GM13977 (cell line): ENCODE measurements around the gene PSAT1.

Source experiments
- DNase-seq: peaks from one replicate; pipeline ENCODE4 v3.0.0; 2012; ENCODE audit warnings: low spot score
- CTCF ChIP-seq: IDR thresholded peaks from 2 replicates; pipeline ENCODE4 v1.5.1; 2012; ENCODE audit warnings: mild to moderate bottlenecking, control low read depth; ENCODE audit not compliant: insufficient read depth; ENCODE audit errors: extremely low read depth, missing control alignments
- in situ Hi-C: fragments of 300-500 bp; cut with MboI; formaldehyde crosslinking; loops from one replicate; pipeline ENCODE4 v1.12.0; 2022; ENCODE audit warnings: low sequenced_read_pairs, low pct_unique_long_range_greater_than_20kb, mixed read lengths, inconsistent platforms; ENCODE audit not compliant: unreplicated experiment

PSAT1 gene

GRCh38 chr9:78348848-78349247 is 51.9 kb downstream of the PSAT1 start:
- TF ChIP-seq CTCF = no peak
- in situ Hi-C loops = no loop called here
- DNase-seq = no peak

GRCh38 chr9:78351816-78352215 is 54.9 kb downstream of the PSAT1 start:
- in situ Hi-C loops = loop anchor here (25.0 kb wide), 1 partner anchor 90 kb away; no protein-coding TSS in a partner anchor
- TF ChIP-seq CTCF = no peak
- no peak for DNase-seq

- TF ChIP-seq CTCF = no peak
- no peak for DNase-seq
- in situ Hi-C loops = loop anchor here (25.0 kb wide), 1 partner anchor 92 kb away; no protein-coding TSS in a partner anchor
Observed at GRCh38 chr9:78354324-78354973, 57.5 kb downstream of the PSAT1 start.

- no peak for DNase-seq
- in situ Hi-C loops = loop anchor here (25.0 kb wide), 1 partner anchor 93 kb away; no protein-coding TSS in a partner anchor
Observed at GRCh38 chr9:78354989-78355388, 58.1 kb downstream of the PSAT1 start.

GRCh38 chr9:78356634-78357033 is 59.7 kb downstream of the PSAT1 start:
- no peak for DNase-seq
- in situ Hi-C loops = loop anchor here (25.0 kb wide), 1 partner anchor 94 kb away; no protein-coding TSS in a partner anchor
- no peak for TF ChIP-seq CTCF

More at GRCh38 chr9:78354989-78355388, 58.1 kb downstream of the PSAT1 start:
- no peak for TF ChIP-seq CTCF

GRCh38 chr9:78357165-78357873 is 60.4 kb downstream of the PSAT1 start:
- DNase-seq = no peak
- in situ Hi-C loops = loop anchor here (25.0 kb wide), 1 partner anchor 95 kb away; no protein-coding TSS in a partner anchor
- TF ChIP-seq CTCF = no peak
